Tracheal epithelial cell (primary cell): ENCODE results near the gene GARIN5B. TPM values are rescaled to one million over a fixed set of nuclear protein-coding genes. Genes with fewer than 3 reads are reported as not detected.

Source experiments
- total RNA-seq: library from RNA; depleted of rRNA; stranded (reverse); fragments of >200 nt; gene quantifications from 2 replicates; pipeline ENCODE4 v1.2.1, GENCODE V29; 2014

GARIN5B gene
- total RNA-seq: not detected in 2 replicates

GRCh38 chr19:55362990-55363716 is at the start of gene GARIN5B:
Gene GARIN5B (minus strand): TSS chr19:55363260. CDS start chr19:55363066, 194 bp downstream.

GRCh38 chr19:55407550-55407799 is 44.4 kb upstream of the GARIN5B start, which contains the start of gene UBE2S:
Gene UBE2S (minus strand): TSS chr19:55407788. CDS start chr19:55407589, 199 bp downstream.

GRCh38 chr19:55385724-55386492 is 22.8 kb upstream of the GARIN5B start, which contains the start of gene RPL28:
Gene RPL28 (plus strand): TSS chr19:55385932. CDS start chr19:55386358, 426 bp downstream.

GRCh38 chr19:55384131-55384919 is 21.3 kb upstream of the GARIN5B start, which contains the start of gene TMEM238:
Gene TMEM238 (minus strand): TSS chr19:55384292. CDS start chr19:55384259, 33 bp downstream.

GRCh38 chr19:55376241-55376933 is 13.3 kb upstream of the GARIN5B start, which contains the start of gene TMEM190:
Gene TMEM190 (plus strand): TSS chr19:55376826. CDS start chr19:55376854, 28 bp downstream.

GRCh38 chr19:55370305-55370988 is 7.4 kb upstream of the GARIN5B start, which contains the start of gene IL11:
Gene IL11 (minus strand): TSS chr19:55370463. CDS start chr19:55370310, 153 bp downstream.

GRCh38 chr19:55354698-55355212 is 8.3 kb downstream of the GARIN5B start, which contains the start of gene COX6B2:
Gene COX6B2 (minus strand): TSS chr19:55354719. CDS start chr19:55354521, 198 bp downstream.

GRCh38 chr19:55339105-55339888 is 23.8 kb downstream of the GARIN5B start, which contains the start of gene KMT5C:
Gene KMT5C (plus strand): TSS chr19:55339876. CDS start chr19:55341937, 2,061 bp downstream.

GRCh38 chr19:55325172-55325571 is 37.9 kb downstream of the GARIN5B start, which contains the start of gene TMEM150B:
Gene TMEM150B (minus strand): TSS chr19:55325341. CDS start chr19:55321036, 4,305 bp downstream.

Other genes with a start within 250 kb of the GARIN5B start
- gene PPP1R12C, start 245.6 kb downstream of the GARIN5B start, total RNA-seq: 18.1 and 26.5 TPM in 2 replicates
- gene TNNT1, start 214.1 kb downstream of the GARIN5B start, total RNA-seq: 79.9 and 106 TPM in 2 replicates
- 0.72 and 2.1 TPM in 2 replicates for gene TNNI3, start 205.5 kb downstream of the GARIN5B start, total RNA-seq
- 1.2 and 1.5 TPM in 2 replicates for gene DNAAF3, start 196.6 kb downstream of the GARIN5B start, total RNA-seq
- 0.72 and 1.3 TPM in 2 replicates for gene SYT5, start 183.0 kb downstream of the GARIN5B start, total RNA-seq
- gene PTPRH, start 153.8 kb downstream of the GARIN5B start, total RNA-seq: 1.7 and 3.0 TPM in 2 replicates
- gene TMEM86B, start 134.5 kb downstream of the GARIN5B start, total RNA-seq: 0.21 and 0.24 TPM in 2 replicates
- gene PPP6R1, start 104.2 kb downstream of the GARIN5B start, total RNA-seq: 17.9 and 22.7 TPM in 2 replicates
- gene HSPBP1, start 83.2 kb downstream of the GARIN5B start, total RNA-seq: 37.1 and 43.1 TPM in 2 replicates
- gene BRSK1, start 79.3 kb downstream of the GARIN5B start, total RNA-seq: 0.21 and 0.48 TPM in 2 replicates
- gene TMEM150B, start 37.9 kb downstream of the GARIN5B start, total RNA-seq: not detected in 2 replicates
- 6.4 and 10.6 TPM in 2 replicates for gene KMT5C, start 23.4 kb downstream of the GARIN5B start, total RNA-seq
- gene COX6B2, start 8.5 kb downstream of the GARIN5B start, total RNA-seq: 0.64 TPM in 1 of 2 replicates, not detected in the other
- 1.7 and 15.9 TPM in 2 replicates for gene IL11, start 7.2 kb upstream of the GARIN5B start, total RNA-seq
- 0.96 TPM in 1 of 2 replicates, not detected in the other for gene TMEM190, start 13.6 kb upstream of the GARIN5B start, total RNA-seq
- gene TMEM238, start 21.0 kb upstream of the GARIN5B start, total RNA-seq: 9.6 and 24.3 TPM in 2 replicates
- 142 and 275 TPM in 2 replicates for gene RPL28, start 22.7 kb upstream of the GARIN5B start, total RNA-seq
- gene UBE2S, start 44.5 kb upstream of the GARIN5B start, total RNA-seq: 18.5 and 42.2 TPM in 2 replicates
- gene SHISA7, start 80.0 kb upstream of the GARIN5B start, total RNA-seq: not detected in 2 replicates
- 49.2 and 88.9 TPM in 2 replicates for gene ISOC2, start 98.4 kb upstream of the GARIN5B start, total RNA-seq
- gene C19orf85, start 101.5 kb upstream of the GARIN5B start, total RNA-seq: not detected in 2 replicates
- gene ZNF628, start 113.4 kb upstream of the GARIN5B start, total RNA-seq: 0.48 and 1.1 TPM in 2 replicates
- gene NAT14, start 121.9 kb upstream of the GARIN5B start, total RNA-seq: 7.9 and 11.1 TPM in 2 replicates
- gene SSC5D, start 125.2 kb upstream of the GARIN5B start, total RNA-seq: 0.24 TPM in 1 of 2 replicates, not detected in the other
- gene SBK2, start 173.9 kb upstream of the GARIN5B start, total RNA-seq: 0.72 TPM in 1 of 2 replicates, not detected in the other
- not detected in 2 replicates for gene SBK3, start 182.3 kb upstream of the GARIN5B start, total RNA-seq
- gene ZNF579, start 217.6 kb upstream of the GARIN5B start, total RNA-seq: 3.8 and 5.5 TPM in 2 replicates
- 2.7 and 9.0 TPM in 2 replicates for gene FIZ1, start 236.3 kb upstream of the GARIN5B start, total RNA-seq
- gene ZNF524, start 237.0 kb upstream of the GARIN5B start, total RNA-seq: 13.0 and 33.0 TPM in 2 replicates
- gene ZNF865, start 242.4 kb upstream of the GARIN5B start, total RNA-seq: 1.4 and 2.1 TPM in 2 replicates